ENCODE data around the gene BATF.

The BATF gene

DNA sequence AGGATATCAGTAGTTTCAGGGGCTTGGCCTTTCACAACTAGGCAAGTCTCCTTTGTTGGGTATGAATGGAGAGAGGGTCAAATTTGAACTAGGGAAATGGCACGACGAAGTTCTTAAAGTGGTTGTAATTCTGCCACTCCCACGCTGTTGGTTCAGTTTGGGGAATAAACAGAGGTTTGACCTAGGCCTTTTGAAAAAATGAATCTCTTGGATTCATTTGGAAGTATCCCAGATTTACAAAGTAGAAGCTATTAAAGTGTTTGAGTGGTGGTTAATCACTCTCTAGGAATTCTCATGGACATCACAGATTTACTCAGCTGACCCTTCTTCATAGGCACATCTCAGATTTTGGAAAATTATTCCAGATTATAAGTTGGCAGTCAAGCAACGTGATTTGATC lies 14.8 kb downstream of the BATF start:
- peak overlapping the region; percentile 94 for H3K27ac ChIP-seq
- TF ChIP-seq, protein P1, sequence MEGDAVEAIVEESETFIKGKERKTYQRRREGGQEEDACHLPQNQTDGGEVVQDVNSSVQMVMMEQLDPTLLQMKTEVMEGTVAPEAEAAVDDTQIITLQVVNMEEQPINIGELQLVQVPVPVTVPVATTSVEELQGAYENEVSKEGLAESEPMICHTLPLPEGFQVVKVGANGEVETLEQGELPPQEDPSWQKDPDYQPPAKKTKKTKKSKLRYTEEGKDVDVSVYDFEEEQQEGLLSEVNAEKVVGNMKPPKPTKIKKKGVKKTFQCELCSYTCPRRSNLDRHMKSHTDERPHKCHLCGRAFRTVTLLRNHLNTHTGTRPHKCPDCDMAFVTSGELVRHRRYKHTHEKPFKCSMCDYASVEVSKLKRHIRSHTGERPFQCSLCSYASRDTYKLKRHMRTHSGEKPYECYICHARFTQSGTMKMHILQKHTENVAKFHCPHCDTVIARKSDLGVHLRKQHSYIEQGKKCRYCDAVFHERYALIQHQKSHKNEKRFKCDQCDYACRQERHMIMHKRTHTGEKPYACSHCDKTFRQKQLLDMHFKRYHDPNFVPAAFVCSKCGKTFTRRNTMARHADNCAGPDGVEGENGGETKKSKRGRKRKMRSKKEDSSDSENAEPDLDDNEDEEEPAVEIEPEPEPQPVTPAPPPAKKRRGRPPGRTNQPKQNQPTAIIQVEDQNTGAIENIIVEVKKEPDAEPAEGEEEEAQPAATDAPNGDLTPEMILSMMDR (IDR thresholded peaks at IDR 0.05), result no peak
- TF ChIP-seq ZFX (IDR thresholded peaks at IDR 0.05; ENCODE audit: borderline replicate concordance), result no peak

DNA sequence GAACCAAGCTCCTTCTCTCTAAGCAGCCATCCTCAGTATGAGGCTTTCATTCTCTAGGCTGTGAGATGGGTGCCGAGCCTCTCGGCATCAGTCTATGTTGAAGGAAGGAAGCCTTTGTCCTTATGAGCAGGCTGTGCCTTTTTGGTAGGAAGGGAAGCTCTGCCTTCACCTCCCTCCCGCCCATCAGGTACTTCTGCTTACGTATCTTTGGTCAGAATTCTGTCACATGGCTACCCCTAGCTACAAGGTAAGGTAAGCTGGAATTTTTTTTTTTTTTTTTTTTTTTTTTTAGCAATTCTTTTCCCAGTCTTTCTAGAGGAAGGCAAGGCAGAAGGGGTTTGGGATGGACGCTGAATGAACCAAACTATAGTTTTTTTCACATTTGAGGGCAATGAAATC lies 16.9 kb downstream of the BATF start:
- TF ChIP-seq, protein P1 (IDR thresholded peaks at IDR 0.05), result no peak
- no peak for TF ChIP-seq ZFX (IDR thresholded peaks at IDR 0.05; ENCODE audit: borderline replicate concordance)
- H3K27ac ChIP-seq, result peak overlapping the region; percentile 18; the same call in 1 of the 2 replicates

DNA sequence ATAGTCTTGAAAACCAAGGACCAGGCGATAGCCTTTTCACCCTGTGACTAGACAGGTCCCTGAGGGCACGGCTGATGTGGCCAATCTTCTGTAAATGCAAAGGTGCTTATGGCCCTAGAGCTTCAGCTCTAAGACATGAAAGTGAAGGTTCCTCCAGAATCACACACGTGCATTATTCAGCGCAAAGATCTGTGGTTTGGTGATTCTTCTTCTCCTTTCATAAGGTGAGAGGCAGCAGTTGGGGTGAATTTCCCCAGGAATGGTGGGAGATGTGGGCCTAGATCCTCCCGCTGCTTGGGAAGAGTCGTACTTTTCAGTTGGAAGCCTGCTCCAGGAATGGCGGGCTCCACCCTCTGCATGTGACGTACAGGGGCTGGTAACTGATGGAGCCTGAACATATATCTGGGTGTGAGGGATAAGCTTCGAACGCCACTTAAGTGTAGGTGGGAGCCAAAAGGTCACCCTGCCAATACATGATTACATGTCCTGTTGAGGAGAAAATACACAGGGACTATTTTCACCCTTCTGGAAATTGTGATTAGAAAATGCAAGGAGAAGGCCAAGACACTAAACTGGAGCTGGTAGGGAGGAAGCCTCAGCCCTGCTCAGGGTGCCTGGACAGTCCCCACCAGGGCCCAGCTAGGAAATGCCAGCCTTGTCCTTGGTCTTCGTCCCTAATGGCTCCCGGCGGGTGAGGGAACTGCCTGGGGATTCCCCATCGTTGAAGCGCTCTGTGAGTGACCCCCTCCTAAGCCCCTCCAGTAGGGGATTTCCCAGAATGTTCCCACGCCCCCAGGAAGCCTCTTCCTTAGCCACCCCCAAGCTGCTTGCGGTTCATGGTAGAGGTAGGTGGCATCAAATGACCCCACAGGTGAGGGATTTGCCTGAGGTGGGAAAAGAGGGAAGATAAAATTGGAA lies 17.6 kb downstream of the BATF start:
- TF ChIP-seq ZFX (IDR thresholded peaks at IDR 0.05; ENCODE audit: borderline replicate concordance), result no peak
- TF ChIP-seq, protein P1 (IDR thresholded peaks at IDR 0.05), result no peak
- H3K27ac ChIP-seq, result peak overlapping the region; percentile 18; the same call in 1 of the 2 replicates

DNA sequence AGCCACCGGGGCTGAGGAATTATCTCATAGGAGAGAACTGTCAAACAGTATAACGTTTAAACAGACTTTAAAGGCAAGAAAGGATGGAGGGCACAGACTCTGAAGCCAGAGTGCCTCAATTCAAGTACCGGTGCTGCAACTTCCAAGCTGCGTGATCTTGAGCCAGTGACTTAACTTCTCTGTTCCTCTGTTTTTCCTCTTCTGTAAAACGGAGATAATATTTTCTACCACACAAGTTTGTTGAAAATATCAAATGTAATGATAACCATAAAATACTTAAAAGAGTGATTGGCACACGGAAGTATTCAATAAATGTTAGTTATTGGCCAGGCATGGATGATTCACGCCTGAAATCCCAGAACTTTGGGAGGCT lies 18.2 kb downstream of the BATF start:
- TF ChIP-seq, protein P1 (IDR thresholded peaks at IDR 0.05), result no peak
- no peak for TF ChIP-seq ZFX (IDR thresholded peaks at IDR 0.05; ENCODE audit: borderline replicate concordance)
- H3K27ac ChIP-seq, result no peak overlapping the region

DNA sequence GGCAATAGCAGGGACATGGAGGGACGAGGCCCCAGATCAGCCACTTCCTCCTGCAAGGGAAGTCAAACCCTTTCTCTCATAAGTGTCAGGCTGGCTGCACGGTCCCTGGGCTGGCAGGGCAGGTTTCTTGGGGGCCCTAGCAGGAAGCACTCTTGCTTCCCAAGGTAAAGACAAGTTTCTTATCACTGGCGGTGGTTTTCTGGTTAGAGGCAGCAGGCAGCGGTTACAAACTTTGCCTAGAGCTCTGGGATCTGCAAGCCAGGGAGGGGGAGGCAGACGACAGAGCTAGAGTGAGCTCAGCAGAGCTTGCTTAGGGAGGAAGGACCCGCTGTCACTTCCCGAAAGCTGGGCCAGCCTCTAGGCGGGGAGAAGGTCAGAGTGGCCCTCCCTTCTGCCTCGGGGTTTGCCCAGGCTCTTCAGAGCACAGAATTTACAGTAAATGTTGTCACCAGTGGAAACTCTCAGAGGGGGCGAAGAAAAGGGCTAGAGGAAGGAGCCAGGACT lies 20.4 kb downstream of the BATF start:
- H3K27ac ChIP-seq, result no peak overlapping the region
- TF ChIP-seq ZFX (IDR thresholded peaks at IDR 0.05; ENCODE audit: borderline replicate concordance), result no peak
- TF ChIP-seq, protein P1 (IDR thresholded peaks at IDR 0.05), result no peak

DNA sequence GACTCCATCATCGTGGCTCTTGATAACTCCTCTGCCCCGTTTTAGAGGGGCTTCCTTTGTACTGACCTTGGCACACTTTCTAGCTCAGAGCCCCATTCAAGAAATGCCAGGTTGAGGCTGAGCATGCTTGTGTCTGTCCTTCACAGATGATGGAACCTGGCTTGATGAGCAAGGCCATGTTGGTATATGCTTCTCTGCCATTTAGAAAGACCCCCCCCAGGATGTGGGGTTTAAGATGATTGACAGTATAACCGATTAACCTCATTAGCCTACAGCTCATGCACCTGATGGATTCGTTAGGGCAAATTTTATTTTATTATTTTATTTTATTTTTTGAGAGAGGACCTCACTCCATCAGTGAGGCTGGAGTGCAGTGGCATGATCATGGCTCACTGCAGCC lies 21.0 kb downstream of the BATF start:
- H3K27ac ChIP-seq, result no peak overlapping the region
- TF ChIP-seq, protein P1 (IDR thresholded peaks at IDR 0.05), result no peak
- TF ChIP-seq ZFX (IDR thresholded peaks at IDR 0.05; ENCODE audit: borderline replicate concordance), result no peak

DNA sequence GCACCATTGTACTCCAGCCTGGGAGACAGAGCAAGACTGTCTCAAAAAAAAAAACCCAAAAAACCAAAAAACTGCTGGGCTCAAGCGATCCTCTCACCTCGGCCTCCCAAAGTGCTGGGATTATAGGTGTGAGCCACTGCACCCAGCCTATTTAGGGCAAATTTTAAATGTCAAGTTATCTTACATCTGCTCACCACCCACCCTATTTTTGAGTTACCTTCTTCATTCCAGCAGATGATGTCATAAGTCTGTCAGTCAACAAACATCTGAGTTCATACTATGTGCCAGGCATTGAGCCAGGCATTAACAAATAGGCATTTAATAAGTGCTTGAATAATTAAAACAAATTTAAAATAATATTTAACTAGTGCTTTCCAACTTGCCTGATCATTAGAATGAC lies 21.5 kb downstream of the BATF start:
- H3K27ac ChIP-seq, result no peak overlapping the region
- TF ChIP-seq, protein P1 (IDR thresholded peaks at IDR 0.05), result no peak
- no peak for TF ChIP-seq ZFX (IDR thresholded peaks at IDR 0.05; ENCODE audit: borderline replicate concordance)

Data from 22Rv1 (cell line).